Stimulated activated CD8-positive, alpha-beta memory T cell treated with anti-CD3 and anti-CD28 coated beads, Interleukin-7, amount 100 ng/mL, for 1 hour (primary cell): Measurements from ENCODE around the gene ZNF35.
"Not testable (repeated sequence)": the region's sequence is repeated elsewhere in the genome, so short reads cannot be mapped to it uniquely, and the experiment has no call there.

ENCODE experiments used
- DNase-seq, 2 donors: peaks; one replicate each; pipeline ENCODE4 v3.0.0-alpha.2; 2020; ENCODE audit warnings: low read depth in 2 of 2

Gene ZNF35

DNA sequence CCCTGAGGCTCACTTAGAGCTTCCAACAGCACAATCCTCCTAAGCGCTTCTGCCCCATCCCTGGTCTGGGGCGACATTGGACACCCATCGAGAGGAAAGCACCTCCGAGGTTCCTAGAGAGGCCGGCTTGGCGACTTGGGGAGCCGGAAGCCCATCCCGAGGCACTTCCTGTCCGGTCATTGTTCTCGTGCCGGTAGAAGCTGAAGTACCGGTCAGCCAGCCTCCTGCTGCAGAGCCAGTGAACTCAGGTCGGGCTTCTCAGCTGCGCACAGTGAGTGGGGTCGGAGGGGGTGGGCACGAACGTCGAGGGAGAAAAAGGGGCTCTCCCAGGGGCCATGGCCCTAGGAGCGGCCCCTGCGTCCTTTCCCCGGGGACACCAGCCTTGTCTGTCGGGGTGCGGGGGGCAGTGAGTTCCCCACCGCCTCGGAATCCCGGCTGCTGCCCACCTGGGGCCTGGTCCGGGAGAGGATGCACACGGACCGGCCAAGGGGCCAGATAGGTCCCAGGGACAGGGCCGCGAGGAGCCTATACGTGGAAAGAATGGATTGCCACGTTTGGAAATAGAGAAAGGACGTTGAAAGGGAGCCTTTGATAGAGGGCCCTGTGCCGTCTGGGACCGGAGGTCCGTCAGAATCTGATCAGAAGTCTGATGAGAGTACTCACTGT lies at the start of gene ZNF35:
Gene ZNF35 (plus strand): TSS at position 169 of the 666 bp plus-strand sequence. CDS start 2,336 bp downstream, outside the sequence.
- DNase-seq: peak; percentile 4 to 9

DNA sequence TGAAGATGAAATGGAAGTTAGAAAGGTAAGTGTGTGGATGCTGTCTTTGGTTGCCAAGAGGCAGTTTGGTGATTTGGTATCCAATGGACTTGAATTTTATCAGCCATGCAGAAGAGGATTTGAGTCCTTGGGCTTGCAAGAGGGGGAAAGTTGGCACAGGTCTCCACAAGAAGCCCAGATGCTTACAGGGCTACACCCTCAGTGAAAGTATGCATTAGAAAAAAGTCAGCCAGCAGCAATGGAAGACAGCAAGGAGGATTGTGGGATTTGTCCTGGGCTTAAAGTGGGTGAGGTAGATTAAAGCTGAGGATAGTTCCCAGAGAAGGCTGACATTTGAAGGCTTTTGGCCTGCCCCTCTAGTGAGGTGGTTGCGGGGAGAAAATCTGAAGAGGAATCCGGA lies 46.8 kb upstream of the ZNF35 start:
- no peak for DNase-seq

GRCh38 chr3:44612678-44613077 lies 35.9 kb upstream of the ZNF35 start:
- no peak for DNase-seq

DNA sequence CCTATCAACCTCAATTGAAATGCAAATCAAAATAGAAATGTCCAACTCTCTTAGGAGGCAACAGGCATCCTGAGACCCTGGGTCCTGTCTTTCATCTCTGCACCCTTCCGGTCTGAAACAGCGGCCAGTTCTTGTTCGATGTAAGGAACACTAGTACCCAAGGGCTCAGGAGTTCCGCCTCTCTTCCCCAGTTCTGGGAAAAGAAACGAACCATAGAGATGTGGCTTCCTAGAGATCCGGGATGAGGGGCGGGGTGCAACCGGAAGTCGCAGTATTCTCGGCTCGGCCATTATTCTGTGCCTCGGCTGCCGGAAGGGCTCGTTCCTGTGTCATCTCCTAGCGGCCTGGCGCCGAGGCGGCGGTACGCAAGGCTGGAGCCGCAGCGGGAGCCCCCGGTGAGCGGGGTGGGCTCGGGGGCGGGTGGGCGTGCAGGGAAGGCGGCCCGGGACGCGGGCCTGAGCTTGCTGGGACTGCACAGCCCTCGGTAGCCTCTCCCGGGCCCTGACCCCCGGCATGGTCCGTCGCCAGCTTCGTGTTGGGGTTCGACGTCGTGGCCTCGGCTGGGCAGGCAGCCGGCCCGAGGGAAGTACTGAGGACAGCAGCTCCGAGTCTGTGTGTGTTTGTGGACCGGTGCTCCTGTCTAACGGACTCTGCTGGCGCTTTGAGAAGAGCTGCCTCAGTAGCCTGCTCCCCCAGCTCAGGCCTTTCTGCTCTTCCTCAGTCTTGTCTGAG lies 23.6 kb upstream of the ZNF35 start, which contains the start of gene ZNF197:
Gene ZNF197 (plus strand): TSS at position 288 of the 732 bp plus-strand sequence. CDS start 4,119 bp downstream, outside the sequence.
- peak; percentile 6 to 36 for DNase-seq

DNA sequence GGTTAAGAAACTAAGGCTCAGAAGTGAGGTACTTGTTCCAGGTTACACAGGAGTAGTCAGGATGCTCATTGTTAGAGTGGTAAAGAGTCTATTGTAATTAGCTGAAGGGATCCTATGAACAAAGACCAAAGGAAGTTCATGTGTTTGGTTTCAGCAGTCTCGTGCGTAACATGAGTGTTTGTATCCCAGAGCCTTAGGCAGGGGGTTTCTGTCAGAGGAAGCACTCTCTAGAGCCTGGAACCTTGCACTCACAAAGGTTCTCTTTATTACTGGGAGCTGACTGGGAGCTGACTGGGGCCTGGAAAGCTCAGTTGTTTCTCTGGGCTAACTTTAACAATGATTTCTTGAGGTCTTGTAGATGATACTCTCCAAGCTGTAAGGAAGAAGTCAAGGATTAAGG lies 19.8 kb upstream of the ZNF35 start:
- no peak for DNase-seq

DNA sequence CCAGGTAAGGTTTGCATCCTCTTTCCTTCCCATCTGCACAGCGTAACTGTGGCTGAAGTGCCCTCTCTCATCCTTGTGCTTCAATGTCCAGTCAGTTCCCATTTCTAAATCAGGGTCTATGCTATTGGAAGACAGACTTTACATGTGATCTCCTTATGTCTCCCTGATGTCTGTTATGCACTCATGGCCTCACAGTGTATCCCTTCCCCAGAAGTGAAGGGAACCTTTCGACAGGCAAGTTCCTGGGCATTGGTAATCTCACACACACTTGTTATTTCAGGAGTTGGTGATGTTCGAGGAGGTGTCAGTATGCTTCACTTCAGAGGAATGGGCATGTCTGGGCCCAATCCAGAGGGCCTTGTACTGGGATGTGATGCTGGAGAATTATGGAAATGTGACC lies 16.3 kb upstream of the ZNF35 start:
- no peak for DNase-seq

DNA sequence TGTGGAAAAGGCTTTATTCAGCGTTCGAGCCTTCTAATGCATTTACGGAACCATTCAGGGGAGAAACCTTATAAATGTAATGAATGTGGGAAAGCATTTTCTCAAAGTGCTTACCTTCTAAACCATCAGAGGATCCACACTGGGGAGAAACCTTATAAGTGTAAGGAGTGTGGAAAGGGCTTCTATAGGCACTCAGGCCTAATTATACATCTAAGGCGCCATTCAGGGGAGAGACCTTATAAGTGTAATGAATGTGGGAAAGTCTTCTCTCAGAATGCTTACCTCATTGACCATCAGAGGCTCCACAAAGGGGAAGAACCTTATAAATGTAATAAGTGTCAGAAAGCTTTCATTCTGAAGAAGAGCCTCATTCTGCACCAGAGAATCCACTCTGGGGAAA lies 6.2 kb upstream of the ZNF35 start:
- DNase-seq: no peak

GRCh38 chr3:44643024-44643423 lies 5.5 kb upstream of the ZNF35 start:
- DNase-seq: no peak

DNA sequence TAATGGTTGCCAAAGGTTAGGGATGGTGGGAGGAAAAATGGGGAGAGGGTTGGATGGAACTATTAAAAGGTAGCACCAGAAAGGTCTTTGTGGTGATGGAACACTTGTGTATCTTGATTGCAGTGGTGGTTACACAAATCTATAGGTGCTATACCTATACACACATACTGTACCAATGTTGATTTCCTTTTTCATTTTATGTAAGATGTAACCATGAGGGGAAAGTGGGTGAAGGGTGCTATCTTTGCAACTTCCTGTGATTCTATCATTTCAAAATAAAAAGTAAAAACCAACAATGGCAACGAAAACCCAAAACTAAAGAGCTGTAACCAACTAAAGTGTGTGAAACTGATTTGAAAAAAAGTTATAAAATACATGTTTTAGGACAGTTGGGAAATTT lies 761 bp upstream of the ZNF35 start:
- no peak for DNase-seq

GRCh38 chr3:44649709-44650108 lies 1.2 kb downstream of the ZNF35 start:
- DNase-seq: no peak

- no peak for DNase-seq
Measured at GRCh38 chr3:44654039-44654438, 5.5 kb downstream of the ZNF35 start.

- no peak for DNase-seq
Measured at GRCh38 chr3:44659015-44659414, 10.5 kb downstream of the ZNF35 start.

- DNase-seq: no peak
Measured at GRCh38 chr3:44659434-44659833, 10.9 kb downstream of the ZNF35 start.

DNA sequence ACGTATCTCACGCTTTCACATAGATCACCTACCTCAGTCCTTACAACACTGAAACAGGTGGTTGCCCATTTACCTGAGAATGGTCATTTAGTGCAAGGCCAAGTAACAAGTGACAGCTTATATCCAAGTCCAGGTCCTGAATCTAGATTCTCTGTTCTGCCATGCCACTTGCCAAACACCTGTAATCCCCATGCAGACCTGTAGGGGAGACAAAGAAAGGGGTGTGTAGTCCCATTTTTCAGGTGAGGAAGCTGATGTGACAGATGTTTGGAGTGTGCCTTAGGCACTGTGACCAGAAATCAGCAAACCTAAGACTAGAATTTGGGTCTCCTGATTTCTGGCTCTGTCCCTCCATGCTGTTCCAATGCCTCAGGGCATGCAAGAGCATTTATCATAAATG lies 12.7 kb downstream of the ZNF35 start:
- DNase-seq: no peak

DNA sequence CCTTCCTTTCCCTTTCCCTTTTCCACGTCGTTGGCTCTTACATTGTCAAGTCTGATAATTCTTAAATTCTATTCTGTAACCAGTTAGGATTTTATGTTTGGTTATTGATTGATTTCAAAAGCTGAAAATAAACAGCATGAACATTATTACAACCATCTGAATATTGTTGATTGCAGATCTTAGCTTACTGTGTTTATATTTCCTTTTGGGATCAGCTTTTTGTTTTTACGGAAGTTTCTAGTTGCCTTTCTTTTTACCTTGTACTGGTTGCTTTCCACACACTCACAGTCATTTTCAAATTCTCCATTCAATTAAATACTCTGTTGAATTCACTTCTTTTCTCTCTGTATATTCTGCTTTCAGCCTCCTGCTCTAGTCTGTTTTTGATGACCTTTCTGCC lies 16.6 kb downstream of the ZNF35 start:
- no peak for DNase-seq

GRCh38 chr3:44666346-44666745 lies 17.8 kb downstream of the ZNF35 start:
- no peak for DNase-seq

DNA sequence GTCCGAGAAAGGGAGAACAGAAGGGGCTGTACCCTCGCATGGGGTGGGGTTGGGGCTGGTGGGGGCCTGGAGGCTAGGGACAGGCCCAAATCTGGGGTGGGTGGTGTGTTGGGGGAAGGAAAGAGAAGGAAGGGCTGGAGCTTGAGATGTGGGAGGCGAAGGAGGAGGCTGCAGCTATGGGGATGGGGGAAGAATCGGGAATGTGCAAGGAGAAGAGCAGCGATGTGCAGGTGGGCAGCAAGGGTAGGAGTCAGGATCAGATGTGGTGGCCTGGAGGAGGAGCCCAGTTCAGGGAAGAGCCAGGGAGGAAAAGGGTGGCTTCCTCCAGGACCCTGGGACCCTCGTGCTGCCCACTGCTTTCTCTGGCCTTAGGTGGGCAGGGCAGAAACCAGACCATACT lies 21.2 kb downstream of the ZNF35 start:
- no peak for DNase-seq

- not testable (repeated sequence) for DNase-seq
Measured at GRCh38 chr3:44673466-44673865, 24.9 kb downstream of the ZNF35 start.

DNA sequence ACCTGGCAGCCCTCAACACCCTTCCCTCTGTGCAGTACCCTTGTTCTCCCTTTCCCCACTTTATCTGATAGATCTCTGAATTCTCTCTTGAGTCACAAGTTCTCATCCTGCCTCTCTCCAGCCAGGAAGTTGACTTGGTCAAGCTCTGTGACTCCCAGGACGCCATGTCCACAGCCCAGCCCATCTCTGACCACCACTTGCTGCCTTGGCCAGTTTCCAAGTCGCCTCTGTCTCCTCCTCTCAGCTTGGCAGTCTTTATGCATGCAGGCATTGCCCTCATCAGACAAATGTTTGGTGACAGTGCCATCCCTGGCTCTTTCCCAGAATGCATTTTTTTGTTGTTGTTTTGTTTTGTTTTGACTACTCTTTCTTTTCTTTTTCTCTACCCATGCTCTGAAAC lies 25.7 kb downstream of the ZNF35 start:
- no peak for DNase-seq

DNA sequence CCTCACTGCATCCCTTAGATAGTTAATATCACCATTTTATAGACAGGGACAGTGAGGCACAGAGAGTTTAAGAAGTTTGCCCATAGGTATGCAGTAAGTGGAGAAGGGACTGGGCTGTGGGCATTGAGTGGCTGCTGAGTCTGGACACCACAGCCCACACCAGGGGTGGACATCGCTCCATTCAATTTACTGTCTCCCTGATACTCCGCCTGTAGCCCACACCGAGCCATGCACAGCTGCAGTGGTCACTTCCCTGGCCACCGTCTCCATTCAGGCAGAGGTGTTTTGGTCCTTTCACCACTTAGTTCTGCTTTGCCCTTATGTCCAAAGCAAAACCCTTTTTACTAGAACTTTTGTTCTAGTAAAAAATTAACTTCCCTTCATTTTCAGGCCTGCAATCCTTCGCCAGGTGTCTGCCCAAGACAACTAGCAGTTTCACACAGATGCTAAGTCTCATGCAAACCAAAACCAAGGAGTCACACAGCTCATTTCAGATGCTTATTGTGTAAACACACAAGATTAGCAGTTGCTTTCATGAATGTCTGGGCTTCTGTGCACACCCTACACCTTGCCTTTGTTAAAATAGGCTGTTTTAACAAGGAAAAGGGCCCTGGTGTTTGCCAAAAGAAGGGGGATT lies 30.1 kb downstream of the ZNF35 start:
- no peak for DNase-seq

DNA sequence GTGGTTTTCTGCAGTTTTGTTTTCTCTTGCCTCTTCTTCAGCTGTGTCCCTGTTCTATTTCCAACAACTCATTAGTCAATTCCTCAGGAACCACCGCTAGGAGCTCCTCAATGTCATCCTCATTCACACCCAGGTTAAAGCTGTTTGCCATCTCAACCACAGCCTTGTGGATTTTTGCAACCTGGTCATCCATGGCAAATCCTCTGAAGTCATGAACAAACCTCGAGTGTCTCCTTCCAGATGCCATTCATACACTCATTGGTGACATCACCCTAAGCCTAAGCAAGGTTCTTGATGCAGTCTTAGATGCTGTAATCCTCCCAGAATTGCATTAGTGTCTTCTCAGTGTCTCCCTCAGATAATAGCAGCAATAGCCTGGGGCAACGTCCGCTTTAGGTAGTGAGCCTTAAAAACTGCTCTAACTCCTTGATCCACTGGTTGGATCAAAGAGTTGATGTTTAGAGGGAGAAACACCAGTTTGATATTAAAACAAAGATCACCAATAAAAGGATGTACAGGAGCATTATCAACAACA lies 32.5 kb downstream of the ZNF35 start:
- no peak for DNase-seq

DNA sequence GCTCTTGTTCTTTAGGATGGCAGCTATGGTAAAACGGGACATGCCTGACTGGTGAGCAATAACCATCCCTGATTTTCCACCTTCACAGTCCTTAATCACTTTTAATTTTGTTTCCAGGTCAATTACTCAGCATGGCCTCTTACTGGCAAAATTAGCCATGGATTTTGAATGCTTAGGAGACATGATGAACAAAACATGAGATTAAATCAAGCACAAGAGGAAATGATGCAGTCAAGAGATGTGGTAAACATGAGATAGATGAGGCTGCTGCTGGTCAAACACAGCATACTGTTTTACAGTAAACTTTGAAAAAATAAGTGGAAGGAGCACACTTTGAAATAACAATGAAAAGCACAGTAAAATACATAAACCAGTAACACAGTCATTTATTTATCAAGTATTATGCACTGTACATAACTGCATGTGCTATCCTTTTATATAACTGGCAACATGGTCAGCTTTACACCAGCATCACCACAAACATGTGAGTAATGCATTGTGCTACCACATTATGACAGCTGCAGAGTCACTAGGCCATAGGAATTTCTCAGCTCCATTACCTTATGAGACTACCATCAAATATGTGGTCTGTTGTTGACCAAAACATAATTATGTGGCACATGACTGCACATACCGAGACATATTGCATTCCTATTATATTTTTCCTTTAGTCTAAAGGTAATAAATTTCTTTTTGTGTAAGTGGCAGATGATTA lies 33.8 kb downstream of the ZNF35 start:
- no peak for DNase-seq
